Caco-2 (cell line): ENCODE data around the gene OR10P1. TPM values are rescaled to one million over a fixed set of nuclear protein-coding genes. Genes with fewer than 3 reads are reported as not detected.

Experiments
- BruUV-seq: library from RNA; stranded (reverse); fragments of 400-500 nt; replicated peaks from 2 replicates; lab custom pipeline; 2021; lab: Mats Ljungman, UMichigan
- CTCF ChIA-PET: fragments of 300-600 bp; sonication (Branson Sonifier 250); formaldehyde crosslinking; loops from one replicate; lab custom pipeline; 2022; ENCODE audit warnings: antibody characterized with exemption; lab: Charles Lee
- POLR2A ChIA-PET: fragments of 300-600 bp; sonication (Branson Sonifier 250); formaldehyde crosslinking; loops from one replicate; lab custom pipeline; 2022; ENCODE audit warnings: antibody characterized with exemption; lab: Charles Lee
- DNase-seq, 2 experiments: peaks; one replicate each; pipeline versions ENCODE4 v3.0.0 to v3.0.0-alpha.2; 2020 to 2022
- H3K27me3 ChIP-seq: replicated peaks from 2 replicates; pipeline ENCODE4 v1.6.0; 2011; ENCODE audit warnings: low read length; ENCODE audit not compliant: control insufficient read depth, insufficient read depth
- H3K36me3 ChIP-seq: 2 replicates; pipeline ENCODE4 v1.5.1; 2011; ENCODE audit warnings: low read length; ENCODE audit not compliant: control insufficient read depth, insufficient read depth
- H3K4me1 ChIP-seq: fragments of 250-450 bp; sonication (Bioruptor Pico); 2 replicates; pipeline ENCODE4 v1.5.1; 2020; ENCODE audit warnings: mild to moderate bottlenecking
- H3K4me3 ChIP-seq: 2 replicates; pipeline ENCODE4 v1.5.1; 2011; ENCODE audit warnings: low read depth, mild to moderate bottlenecking, control low read depth, low read length
- H3K9me3 ChIP-seq: fragments of 250-450 bp; sonication (Bioruptor Pico); 2 replicates; pipeline ENCODE4 v1.5.1; 2020; ENCODE audit warnings: mild to moderate bottlenecking, moderate library complexity
- H3K27ac Mint-ChIP-seq: one replicate; pipeline ENCODE4 v1.8.0; 2022; ENCODE audit warnings: mixed read lengths; ENCODE audit not compliant: unreplicated experiment
- H3K27me3 Mint-ChIP-seq: one replicate; pipeline ENCODE4 v1.8.0; 2022; ENCODE audit warnings: mixed read lengths; ENCODE audit not compliant: insufficient read depth, unreplicated experiment
- H3K36me3 Mint-ChIP-seq: one replicate; pipeline ENCODE4 v1.8.0; 2022; ENCODE audit warnings: mild to moderate bottlenecking, mixed read lengths; ENCODE audit not compliant: insufficient read depth, unreplicated experiment
- H3K4me1 Mint-ChIP-seq: one replicate; pipeline ENCODE4 v1.8.0; 2022; ENCODE audit warnings: low read depth, mixed read lengths; ENCODE audit not compliant: unreplicated experiment
- H3K4me3 Mint-ChIP-seq: one replicate; pipeline ENCODE4 v1.8.0; 2022; ENCODE audit warnings: mild to moderate bottlenecking, moderate library complexity, mixed read lengths; ENCODE audit not compliant: unreplicated experiment
- H3K9me3 Mint-ChIP-seq: one replicate; pipeline ENCODE4 v1.8.0; 2022; ENCODE audit warnings: mixed read lengths; ENCODE audit not compliant: unreplicated experiment
- CTCF ChIP-seq, 2 experiments: fragments of 200-600 bp in 1 of 2; IDR thresholded peaks; 1 replicate in 1 of 2; 2 replicates in 1 of 2; pipeline versions ENCODE4 v1.5.1 to v1.8.0; 2011 to 2022; ENCODE audit warnings: antibody characterized with exemption in 1 of 2, control low read depth in 1 of 2, inconsistent platforms in 1 of 2, low read depth in 1 of 2, low read length in 1 of 2, mild to moderate bottlenecking in 1 of 2, moderate library complexity in 1 of 2; ENCODE audit not compliant: insufficient read depth in 1 of 2, severe bottlenecking in 1 of 2, unreplicated experiment in 1 of 2
- intact Hi-C: fragments of 100-400 bp; cut with micrococcal nuclease; formaldehyde crosslinking; loops from one replicate; pipeline ENCODE4 v1.10.0; 2022; ENCODE audit not compliant: unreplicated experiment
- total RNA-seq: library from RNA; stranded (reverse); gene quantifications from 2 replicates; pipeline ENCODE4 v1.2.3, GENCODE V29; 2022

OR10P1 gene
- total RNA-seq, 1 experiment from 2014 or later = not detected

- CTCF ChIA-PET = no interaction called here
- Mint-ChIP-seq H3K4me1 (peaks cover 7% of the 10 kb centered on the region), H3K4me3 (no peak overlapping the region), H3K27me3 (no peaks in the 10 kb centered on the region), H3K36me3 (no peaks in the 10 kb centered on the region), H3K9me3 (peaks cover 30% of the 10 kb centered on the region), H3K27ac (no peak overlapping the region)
- Histone ChIP-seq H3K4me3 (no peak overlapping the region), H3K27me3 (no peaks in the 10 kb centered on the region), H3K36me3 (peaks cover 3% of the 10 kb centered on the region), H3K9me3 (no peaks in the 10 kb centered on the region), H3K4me1 (no peaks in the 10 kb centered on the region; the same call in 1 of the 2 replicates)
- POLR2A ChIA-PET = no interaction called here
- TF ChIP-seq CTCF (IDR thresholded peaks at IDR 0.05; ENCODE audit: insufficient read depth in 1 of 2, low read depth in 1 of 2, low read length in 1 of 2, severe bottlenecking in 1 of 2, unreplicated experiment in 1 of 2) = no peak
- DNase-seq = no peak
- no TSS peak for BruUV-seq
- intact Hi-C loops = no loop called here
Measured at GRCh38 chr12:55610598-55610997, 26.1 kb upstream of the OR10P1 start.

GRCh38 chr12:55612646-55613045, 24.0 kb upstream of the OR10P1 start:
- intact Hi-C loops = no loop called here
- H3K4me3 Mint-ChIP-seq = no peak overlapping the region

GRCh38 chr12:55614764-55615163, 21.9 kb upstream of the OR10P1 start:
- no peaks in the 10 kb centered on the region; the same call in 1 of the 2 replicates for H3K4me1 ChIP-seq
- H3K4me3 ChIP-seq = no peak overlapping the region
- no peaks in the 10 kb centered on the region for H3K36me3 Mint-ChIP-seq
- intact Hi-C loops = no loop called here
- no peak for DNase-seq
- H3K9me3 Mint-ChIP-seq = peaks cover 44% of the 10 kb centered on the region
- H3K4me1 Mint-ChIP-seq = peaks cover 3% of the 10 kb centered on the region
- TF ChIP-seq CTCF (IDR thresholded peaks at IDR 0.05; ENCODE audit: insufficient read depth in 1 of 2, low read depth in 1 of 2, low read length in 1 of 2, severe bottlenecking in 1 of 2, unreplicated experiment in 1 of 2) = no peak
- ChIA-PET CTCF (interaction anchor here (0.6 kb wide), 1 partner anchor 91 kb away, joined by 3 read pairs; no protein-coding TSS in a partner anchor), POLR2A (no interaction called here)
- peaks cover 3% of the 10 kb centered on the region; the same call in 1 of the 2 replicates for H3K9me3 ChIP-seq
- no peaks in the 10 kb centered on the region for H3K27me3 ChIP-seq
- BruUV-seq = no TSS peak
- H3K27me3 Mint-ChIP-seq = no peaks in the 10 kb centered on the region
- H3K4me3 Mint-ChIP-seq = no peak overlapping the region
- no peak overlapping the region for H3K27ac Mint-ChIP-seq
- peaks cover 3% of the 10 kb centered on the region for H3K36me3 ChIP-seq

More at GRCh38 chr12:55612646-55613045, 24.0 kb upstream of the OR10P1 start:
- CTCF ChIA-PET = no interaction called here
- no peak overlapping the region for H3K27ac Mint-ChIP-seq
- peaks cover 3% of the 10 kb centered on the region for H3K36me3 ChIP-seq
- DNase-seq = no peak
- H3K4me1 Mint-ChIP-seq = peaks cover 7% of the 10 kb centered on the region
- no peaks in the 10 kb centered on the region for H3K36me3 Mint-ChIP-seq
- peaks cover 39% of the 10 kb centered on the region for H3K9me3 Mint-ChIP-seq
- no peak overlapping the region for H3K4me3 ChIP-seq
- no peaks in the 10 kb centered on the region for H3K27me3 Mint-ChIP-seq
- POLR2A ChIA-PET = no interaction called here
- no peaks in the 10 kb centered on the region; the same call in 1 of the 2 replicates for H3K4me1 ChIP-seq
- no peaks in the 10 kb centered on the region for H3K27me3 ChIP-seq
- peaks cover 3% of the 10 kb centered on the region; the same call in 1 of the 2 replicates for H3K9me3 ChIP-seq
- TF ChIP-seq CTCF (IDR thresholded peaks at IDR 0.05; ENCODE audit: insufficient read depth in 1 of 2, low read depth in 1 of 2, low read length in 1 of 2, severe bottlenecking in 1 of 2, unreplicated experiment in 1 of 2) = no peak
- BruUV-seq = no TSS peak
